HL-60 (cell line): ENCODE measurements around the gene HELB.

ENCODE experiments used
- CTCF ChIP-seq: IDR thresholded peaks from one replicate; pipeline ENCODE4 v1.5.1; 2011; ENCODE audit warnings: low read length, control low read depth, inconsistent platforms; ENCODE audit not compliant: insufficient read depth
- GABPA ChIP-seq: IDR thresholded peaks from 2 replicates; pipeline ENCODE4 v1.6.1; 2012; ENCODE audit warnings: low read depth
- POLR2AphosphoS5 ChIP-seq: IDR thresholded peaks from 2 replicates; pipeline ENCODE4 v1.6.1; 2012; ENCODE audit warnings: low read depth
- REST ChIP-seq: IDR thresholded peaks from 2 replicates; pipeline ENCODE4 v1.6.1; 2012; ENCODE audit warnings: low read depth; ENCODE audit not compliant: insufficient replicate concordance
- SPI1 ChIP-seq: IDR thresholded peaks from 2 replicates; pipeline ENCODE4 v1.6.1; 2012; ENCODE audit warnings: low read depth, mild to moderate bottlenecking, borderline replicate concordance

GRCh38 chr12:66272650-66273049 is 29.6 kb upstream of the HELB start:
- TF ChIP-seq CTCF (no peak), POLR2AphosphoS5 (no peak), REST (no peak), SPI1 (no peak), GABPA (no peak)
